ENCODE measurements around the gene NOL9. TPM values are rescaled to one million over a fixed set of nuclear protein-coding genes. Genes with fewer than 3 reads are reported as not detected.

Gene NOL9
- total RNA-seq, 1 donor from 2014 or later: 26.8 TPM

- Histone ChIP-seq H3K27ac (ENCODE audit: low read depth, low read length) (no peak overlapping the region), H2AFZ (ENCODE audit: low read depth, low read length) (no peak overlapping the region), H3K79me2 (ENCODE audit: insufficient read depth, low read length) (peaks cover 10% of the 10 kb centered on the region), H3K4me2 (ENCODE audit: low read length) (no peak overlapping the region), H3K9ac (ENCODE audit: low read length) (no peak overlapping the region), H3K9me3 (ENCODE audit: insufficient read depth, low read depth, low read length) (no peaks in the 10 kb centered on the region), H4K20me1 (ENCODE audit: insufficient read depth, low read length) (peaks cover 37% of the 10 kb centered on the region), H3K4me3 (ENCODE audit: insufficient read depth, low read depth, low read length) (no peak overlapping the region), H3K27me3 (ENCODE audit: insufficient read depth, low read length) (no peaks in the 10 kb centered on the region), H3K4me1 (ENCODE audit: insufficient read depth, low read length) (no peaks in the 10 kb centered on the region), H3K36me3 (ENCODE audit: insufficient read depth, low read length) (no peaks in the 10 kb centered on the region)
- H3K9me3 Mint-ChIP-seq (ENCODE audit: unreplicated experiment): no peaks in the 10 kb centered on the region
- peaks cover 2% of the 10 kb centered on the region for H3K27me3 Mint-ChIP-seq (ENCODE audit: low read depth, unreplicated experiment)
- H3K4me3 Mint-ChIP-seq (ENCODE audit: unreplicated experiment): peak overlapping the region; percentile 40
- H3K4me1 Mint-ChIP-seq (ENCODE audit: low read depth, unreplicated experiment): peaks cover 4% of the 10 kb centered on the region
- DNase-seq (ENCODE audit: low read depth): no peak
- peaks cover 9% of the 10 kb centered on the region for H3K36me3 Mint-ChIP-seq (ENCODE audit: low read depth, unreplicated experiment)
- FAIRE-seq: no peak
- TF ChIP-seq EZH2 (IDR thresholded peaks at IDR 0.05; ENCODE audit: insufficient read depth, low read length) (no peak), CTCF (IDR thresholded peaks at IDR 0.05; ENCODE audit: insufficient read depth, low read depth, low read length) (no peak)
- no peak overlapping the region for H3K27ac Mint-ChIP-seq (ENCODE audit: unreplicated experiment)
Measured at GRCh38 chr1:6477039-6477820, 77.1 kb downstream of the NOL9 start.

- Histone ChIP-seq H3K4me3 (ENCODE audit: insufficient read depth, low read depth, low read length) (no peak overlapping the region), H3K27me3 (ENCODE audit: insufficient read depth, low read length) (no peaks in the 10 kb centered on the region), H3K4me1 (ENCODE audit: insufficient read depth, low read length) (no peaks in the 10 kb centered on the region), H3K79me2 (ENCODE audit: insufficient read depth, low read length) (peaks cover 4% of the 10 kb centered on the region), H3K4me2 (ENCODE audit: low read length) (no peak overlapping the region), H3K9ac (ENCODE audit: low read length) (no peak overlapping the region), H3K9me3 (ENCODE audit: insufficient read depth, low read depth, low read length) (no peaks in the 10 kb centered on the region), H3K27ac (ENCODE audit: low read depth, low read length) (no peak overlapping the region), H2AFZ (ENCODE audit: low read depth, low read length) (no peak overlapping the region), H4K20me1 (ENCODE audit: insufficient read depth, low read length) (peaks cover 39% of the 10 kb centered on the region), H3K36me3 (ENCODE audit: insufficient read depth, low read length) (no peaks in the 10 kb centered on the region)
- no peak for DNase-seq (ENCODE audit: low read depth)
- TF ChIP-seq CTCF (IDR thresholded peaks at IDR 0.05; ENCODE audit: insufficient read depth, low read depth, low read length) (no peak), EZH2 (IDR thresholded peaks at IDR 0.05; ENCODE audit: insufficient read depth, low read length) (no peak)
- FAIRE-seq: no peak
- H3K27ac Mint-ChIP-seq (ENCODE audit: unreplicated experiment): no peak overlapping the region
- H3K9me3 Mint-ChIP-seq (ENCODE audit: unreplicated experiment): no peaks in the 10 kb centered on the region
- peaks cover 2% of the 10 kb centered on the region for H3K27me3 Mint-ChIP-seq (ENCODE audit: low read depth, unreplicated experiment)
- peaks cover 4% of the 10 kb centered on the region for H3K4me1 Mint-ChIP-seq (ENCODE audit: low read depth, unreplicated experiment)
- peaks cover 13% of the 10 kb centered on the region for H3K36me3 Mint-ChIP-seq (ENCODE audit: low read depth, unreplicated experiment)
- H3K4me3 Mint-ChIP-seq (ENCODE audit: unreplicated experiment): no peak overlapping the region
Measured at GRCh38 chr1:6476483-6476882, 77.8 kb downstream of the NOL9 start.

Data from astrocyte (in vitro differentiated cells and primary cell).